OCI-LY7 (cell line): ENCODE data around the gene KXD1.
"Not testable (repeated sequence)": the region's sequence is repeated elsewhere in the genome, so short reads cannot be mapped to it uniquely, and the experiment has no call there.

Experiments
- CTCF ChIP-seq: fragments of 200-600 bp; sonication (generic); conservative IDR thresholded peaks from 2 replicates; pipeline ENCODE4 v1.5.1; 2014; ENCODE audit warnings: mild to moderate bottlenecking, antibody characterized with exemption, low read length, moderate library complexity, mixed read lengths
- EZH2phosphoT487 ChIP-seq: fragments of 200-600 bp; sonication (generic); IDR thresholded peaks from 2 replicates; pipeline ENCODE4 v1.6.1; 2018; ENCODE audit warnings: low read depth, borderline replicate concordance, mild to moderate bottlenecking, mixed run types, antibody characterized with exemption, low read length, moderate library complexity, mixed read lengths

GRCh38 chr19:18600692-18601397 lies 43.2 kb downstream of the KXD1 start:
- not testable (repeated sequence) for TF ChIP-seq CTCF, EZH2phosphoT487
